ENCODE measurements around the gene PGGT1B.

Gene PGGT1B

GRCh38 chr5:115227281-115227680 lies 35.4 kb downstream of the PGGT1B start:
- no peaks in the 10 kb centered on the region for H3K79me2 ChIP-seq (ENCODE audit: insufficient read depth, low read length)
- H3K4me3 ChIP-seq (ENCODE audit: low read length, poor library complexity, severe bottlenecking): no peak overlapping the region
- no peaks in the 10 kb centered on the region for H4K20me1 ChIP-seq (ENCODE audit: insufficient read depth, low read length, poor library complexity, severe bottlenecking)
- H3F3A ChIP-seq (ENCODE audit: low read depth): no peaks in the 10 kb centered on the region
- TF ChIP-seq CTCF (conservative IDR thresholded peaks at IDR 0.05; ENCODE audit: low read length) (no peak), EZH2phosphoT487 (IDR thresholded peaks at IDR 0.05; ENCODE audit: borderline replicate concordance) (no peak)
- H3K36me3 ChIP-seq (ENCODE audit: insufficient read depth, low read length): peaks cover 40% of the 10 kb centered on the region; the same call in 1 of the 2 replicates
- no peak overlapping the region for H2AFZ ChIP-seq (ENCODE audit: low read length)
- no peaks in the 10 kb centered on the region for H3K9me2 ChIP-seq (replicated peaks; ENCODE audit: low read depth, low read length)
- no peaks in the 10 kb centered on the region for H3K27me3 ChIP-seq (ENCODE audit: insufficient read depth, low read length, poor library complexity, severe bottlenecking)
- no peaks in the 10 kb centered on the region for H3K4me1 ChIP-seq (ENCODE audit: insufficient read depth, low read length, poor library complexity, severe bottlenecking)
- H3K9ac ChIP-seq (ENCODE audit: low read depth, low read length, poor library complexity, severe bottlenecking): no peak overlapping the region
- no peaks in the 10 kb centered on the region for H3K9me3 ChIP-seq (ENCODE audit: insufficient read depth, low read depth, low read length)
- no peak overlapping the region for H3K4me2 ChIP-seq (ENCODE audit: low read depth, low read length, poor library complexity, severe bottlenecking)

- Histone ChIP-seq H3K4me3 (ENCODE audit: low read length, poor library complexity, severe bottlenecking) (no peak overlapping the region), H3K4me2 (ENCODE audit: low read depth, low read length, poor library complexity, severe bottlenecking) (no peak overlapping the region), H3K9me2 (replicated peaks; ENCODE audit: low read depth, low read length) (no peaks in the 10 kb centered on the region), H3K27me3 (ENCODE audit: insufficient read depth, low read length, poor library complexity, severe bottlenecking) (no peaks in the 10 kb centered on the region), H3K9me3 (ENCODE audit: insufficient read depth, low read depth, low read length) (no peaks in the 10 kb centered on the region), H3K9ac (ENCODE audit: low read depth, low read length, poor library complexity, severe bottlenecking) (no peak overlapping the region), H2AFZ (ENCODE audit: low read length) (no peak overlapping the region), H3K36me3 (ENCODE audit: insufficient read depth, low read length) (peaks cover 8% of the 10 kb centered on the region; the same call in 1 of the 2 replicates), H4K20me1 (ENCODE audit: insufficient read depth, low read length, poor library complexity, severe bottlenecking) (no peaks in the 10 kb centered on the region), H3F3A (ENCODE audit: low read depth) (no peaks in the 10 kb centered on the region), H3K4me1 (ENCODE audit: insufficient read depth, low read length, poor library complexity, severe bottlenecking) (no peaks in the 10 kb centered on the region), H3K79me2 (ENCODE audit: insufficient read depth, low read length) (no peaks in the 10 kb centered on the region)
- TF ChIP-seq CTCF (conservative IDR thresholded peaks at IDR 0.05; ENCODE audit: low read length): no peak
- no peak for TF ChIP-seq EZH2phosphoT487 (IDR thresholded peaks at IDR 0.05; ENCODE audit: borderline replicate concordance)
Measured at GRCh38 chr5:115214541-115214940, 48.1 kb downstream of the PGGT1B start.

GRCh38 chr5:115209279-115209678 lies 53.4 kb downstream of the PGGT1B start:
- peaks cover 8% of the 10 kb centered on the region; the same call in 1 of the 2 replicates for H3K36me3 ChIP-seq (ENCODE audit: insufficient read depth, low read length)
- no peaks in the 10 kb centered on the region for H3K9me2 ChIP-seq (replicated peaks; ENCODE audit: low read depth, low read length)
- no peaks in the 10 kb centered on the region for H3K9me3 ChIP-seq (ENCODE audit: insufficient read depth, low read depth, low read length)
- no peak overlapping the region for H3K4me3 ChIP-seq (ENCODE audit: low read length, poor library complexity, severe bottlenecking)
- H3K79me2 ChIP-seq (ENCODE audit: insufficient read depth, low read length): no peaks in the 10 kb centered on the region
- H4K20me1 ChIP-seq (ENCODE audit: insufficient read depth, low read length, poor library complexity, severe bottlenecking): no peaks in the 10 kb centered on the region
- H3K4me2 ChIP-seq (ENCODE audit: low read depth, low read length, poor library complexity, severe bottlenecking): no peak overlapping the region
- TF ChIP-seq EZH2phosphoT487 (IDR thresholded peaks at IDR 0.05; ENCODE audit: borderline replicate concordance): no peak
- TF ChIP-seq CTCF (conservative IDR thresholded peaks at IDR 0.05; ENCODE audit: low read length): no peak
- H3K4me1 ChIP-seq (ENCODE audit: insufficient read depth, low read length, poor library complexity, severe bottlenecking): no peaks in the 10 kb centered on the region
- H3K9ac ChIP-seq (ENCODE audit: low read depth, low read length, poor library complexity, severe bottlenecking): no peak overlapping the region
- no peak overlapping the region for H2AFZ ChIP-seq (ENCODE audit: low read length)
- H3K27me3 ChIP-seq (ENCODE audit: insufficient read depth, low read length, poor library complexity, severe bottlenecking): no peaks in the 10 kb centered on the region
- H3F3A ChIP-seq (ENCODE audit: low read depth): no peaks in the 10 kb centered on the region

Measured in Loucy (cell line).